Activated naive CD4-positive, alpha-beta T cell treated with anti-CD3 and anti-CD28 coated beads, Interleukin-2, amount 50 U/mL, for 24 hours (primary cell): ENCODE measurements around the gene PITPNC1.
"Not testable (repeated sequence)": the region's sequence is repeated elsewhere in the genome, so short reads cannot be mapped to it uniquely, and the experiment has no call there.

Experiments
- H3K27ac Mint-ChIP-seq: one replicate; pipeline ENCODE4 v1.8.0; 2021; ENCODE audit warnings: mild to moderate bottlenecking, mixed read lengths
- H3K27me3 Mint-ChIP-seq: one replicate; pipeline ENCODE4 v1.8.0; 2021; ENCODE audit warnings: mixed read lengths
- H3K36me3 Mint-ChIP-seq: one replicate; pipeline ENCODE4 v1.8.0; 2021; ENCODE audit warnings: mixed read lengths
- H3K4me1 Mint-ChIP-seq: one replicate; pipeline ENCODE4 v1.8.0; 2021; ENCODE audit warnings: mixed read lengths
- H3K4me3 Mint-ChIP-seq: one replicate; pipeline ENCODE4 v1.8.0; 2021; ENCODE audit warnings: mild to moderate bottlenecking, mixed read lengths
- H3K9me3 Mint-ChIP-seq: one replicate; pipeline ENCODE4 v1.8.0; 2021; ENCODE audit warnings: mixed read lengths

PITPNC1 gene

GRCh38 chr17:67606896-67607604 is 230.0 kb downstream of the PITPNC1 start:
- H3K36me3 Mint-ChIP-seq: peaks cover 6% of the 10 kb centered on the region
- H3K27me3 Mint-ChIP-seq: no peaks in the 10 kb centered on the region
- H3K4me3 Mint-ChIP-seq: no peak overlapping the region
- H3K9me3 Mint-ChIP-seq: no peaks in the 10 kb centered on the region
- no peak overlapping the region for H3K27ac Mint-ChIP-seq
- H3K4me1 Mint-ChIP-seq: peaks cover 30% of the 10 kb centered on the region

DNA sequence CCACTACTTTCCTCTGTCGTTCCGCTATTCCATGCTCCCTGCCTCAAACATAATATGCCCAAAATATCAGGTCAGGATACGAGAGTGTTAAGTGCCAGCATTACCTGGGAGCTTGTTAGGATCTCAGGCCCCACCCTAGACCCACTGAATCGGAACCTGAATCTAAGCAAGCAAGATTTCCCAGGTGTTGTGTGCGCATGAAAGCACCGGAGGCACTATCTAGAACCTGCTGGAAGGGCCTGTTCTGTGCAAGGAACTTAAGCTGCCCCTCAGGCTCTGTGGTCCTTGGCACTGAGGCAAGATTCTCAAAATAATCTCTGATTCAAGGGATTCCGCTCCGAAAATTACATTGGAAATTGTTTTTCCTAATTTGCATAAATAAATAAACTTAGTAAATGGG is 233.0 kb downstream of the PITPNC1 start:
- H3K27me3 Mint-ChIP-seq: no peaks in the 10 kb centered on the region
- H3K27ac Mint-ChIP-seq: peak overlapping the region; percentile 86
- peaks cover 29% of the 10 kb centered on the region for H3K4me1 Mint-ChIP-seq
- H3K4me3 Mint-ChIP-seq: no peak overlapping the region
- peaks cover 7% of the 10 kb centered on the region for H3K36me3 Mint-ChIP-seq
- H3K9me3 Mint-ChIP-seq: no peaks in the 10 kb centered on the region

- Mint-ChIP-seq H3K27ac (peak overlapping the region; percentile 62), H3K4me1 (peaks cover 23% of the 10 kb centered on the region), H3K36me3 (peaks cover 5% of the 10 kb centered on the region), H3K4me3 (no peak overlapping the region), H3K27me3 (no peaks in the 10 kb centered on the region), H3K9me3 (no peaks in the 10 kb centered on the region)
These were observed 236.9 kb downstream of the PITPNC1 start for GRCh38 chr17:67613961-67614360.

GRCh38 chr17:67615011-67615561 is 238.0 kb downstream of the PITPNC1 start:
- no peaks in the 10 kb centered on the region for H3K9me3 Mint-ChIP-seq
- H3K27ac Mint-ChIP-seq: peak overlapping the region; percentile 12
- no peak overlapping the region for H3K4me3 Mint-ChIP-seq
- peaks cover 19% of the 10 kb centered on the region for H3K4me1 Mint-ChIP-seq
- no peaks in the 10 kb centered on the region for H3K27me3 Mint-ChIP-seq
- H3K36me3 Mint-ChIP-seq: peaks cover 1% of the 10 kb centered on the region

GRCh38 chr17:67615736-67616135 is 238.7 kb downstream of the PITPNC1 start:
- Mint-ChIP-seq H3K27ac (peak overlapping the region; percentile 12), H3K4me3 (no peak overlapping the region), H3K36me3 (peaks cover 1% of the 10 kb centered on the region), H3K27me3 (no peaks in the 10 kb centered on the region), H3K4me1 (peaks cover 15% of the 10 kb centered on the region), H3K9me3 (no peaks in the 10 kb centered on the region)

DNA sequence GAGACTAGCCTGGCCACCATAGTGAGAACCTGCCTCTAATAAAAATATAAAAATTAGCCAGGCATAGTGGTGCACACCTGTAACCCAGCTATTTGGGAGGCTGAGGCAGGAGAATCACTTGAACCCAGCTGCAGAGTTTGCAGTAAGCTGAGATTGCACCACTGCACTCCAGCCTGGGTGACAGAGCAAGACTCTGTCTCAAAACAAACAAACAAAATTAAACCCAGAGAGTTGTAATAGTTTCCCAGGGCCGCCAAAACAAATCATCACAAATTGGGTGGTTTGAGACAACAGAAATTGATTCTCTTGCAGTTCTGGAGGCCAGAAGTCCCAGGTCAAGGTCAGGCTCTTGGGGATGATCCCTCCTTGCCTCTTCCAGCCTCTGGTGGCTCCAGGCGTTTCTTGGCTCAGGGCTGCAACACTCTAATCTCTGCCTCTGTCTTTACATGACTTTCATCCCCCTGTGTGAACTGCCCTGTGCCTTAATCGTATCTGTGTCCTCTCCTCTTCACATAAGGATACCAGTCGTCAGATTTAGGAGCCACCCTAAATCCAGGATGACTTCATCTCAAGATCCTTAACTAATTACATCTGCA is 240.3 kb downstream of the PITPNC1 start:
- Mint-ChIP-seq H3K36me3 (peaks cover 1% of the 10 kb centered on the region), H3K9me3 (no peaks in the 10 kb centered on the region), H3K4me1 (peaks cover 5% of the 10 kb centered on the region), H3K27ac (peak overlapping the region; percentile 63), H3K27me3 (no peaks in the 10 kb centered on the region), H3K4me3 (no peak overlapping the region)

DNA sequence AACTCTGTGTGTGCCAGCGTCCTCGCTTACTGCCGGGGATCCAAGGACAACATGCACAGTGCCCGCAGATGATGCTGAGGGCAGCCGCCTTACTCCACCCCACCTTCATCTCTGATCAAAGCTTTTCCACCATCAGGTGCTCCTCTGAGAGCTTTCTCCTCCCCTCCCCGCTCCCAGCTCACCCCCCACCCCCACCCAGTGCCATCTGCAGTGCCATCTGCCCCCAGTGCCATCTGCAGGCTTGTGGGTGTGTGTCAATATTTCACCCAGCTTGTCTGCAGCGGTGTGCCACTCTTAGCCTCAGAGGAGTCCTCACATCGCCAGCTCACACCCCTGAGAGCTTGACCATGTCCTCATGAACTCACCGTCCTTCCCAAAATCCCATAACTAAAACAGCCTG is 242.5 kb downstream of the PITPNC1 start:
- Mint-ChIP-seq H3K4me3 (no peak overlapping the region), H3K27me3 (no peaks in the 10 kb centered on the region), H3K4me1 (no peaks in the 10 kb centered on the region), H3K27ac (no peak overlapping the region), H3K9me3 (no peaks in the 10 kb centered on the region), H3K36me3 (no peaks in the 10 kb centered on the region)

DNA sequence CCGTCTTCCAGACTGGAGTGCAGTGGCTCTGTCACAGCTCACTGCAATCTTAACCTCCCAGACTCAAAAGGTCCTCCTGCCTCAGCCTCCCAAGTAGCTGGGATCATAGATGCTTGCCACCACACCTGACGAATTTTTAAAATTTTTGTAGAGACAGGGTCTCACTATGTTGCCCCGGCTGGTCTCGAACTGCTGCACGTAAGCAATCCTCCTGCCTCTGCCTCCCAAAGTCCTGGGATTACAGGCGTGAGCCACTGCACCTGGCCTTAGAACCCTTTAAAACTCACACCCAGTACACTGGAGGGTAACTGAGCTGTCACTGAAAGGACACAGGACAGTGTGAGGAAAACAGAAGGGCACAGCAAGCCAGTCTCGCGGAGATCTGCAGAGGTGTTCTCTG is 243.0 kb downstream of the PITPNC1 start:
- H3K36me3 Mint-ChIP-seq: no peaks in the 10 kb centered on the region
- no peaks in the 10 kb centered on the region for H3K27me3 Mint-ChIP-seq
- H3K4me3 Mint-ChIP-seq: no peak overlapping the region
- H3K27ac Mint-ChIP-seq: peak overlapping the region; percentile 32
- H3K4me1 Mint-ChIP-seq: no peaks in the 10 kb centered on the region
- no peaks in the 10 kb centered on the region for H3K9me3 Mint-ChIP-seq

GRCh38 chr17:67620636-67621035 is 243.6 kb downstream of the PITPNC1 start:
- Mint-ChIP-seq H3K4me1 (no peaks in the 10 kb centered on the region), H3K27ac (no peak overlapping the region), H3K4me3 (no peak overlapping the region), H3K27me3 (no peaks in the 10 kb centered on the region), H3K36me3 (no peaks in the 10 kb centered on the region), H3K9me3 (no peaks in the 10 kb centered on the region)

DNA sequence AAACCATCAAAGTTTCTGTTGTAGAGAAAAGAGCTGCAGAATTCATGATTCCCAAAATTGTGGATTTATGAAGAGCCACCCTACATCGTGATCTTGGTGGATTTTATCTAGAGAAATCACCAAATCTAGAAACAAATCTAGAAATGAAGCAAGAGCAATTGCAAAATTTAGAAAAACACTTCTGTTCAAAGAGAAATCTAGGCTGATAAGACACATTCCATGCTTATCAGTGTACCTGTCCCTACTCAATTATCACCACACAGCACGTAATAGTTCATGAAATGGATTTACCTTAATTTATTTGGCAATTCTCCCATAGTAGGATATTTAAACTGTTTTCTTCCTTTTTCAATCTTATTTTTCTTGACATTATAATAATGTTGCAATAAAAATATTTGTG is 246.7 kb downstream of the PITPNC1 start:
- peaks cover 1% of the 10 kb centered on the region for H3K36me3 Mint-ChIP-seq
- H3K27ac Mint-ChIP-seq: peak overlapping the region; percentile 17
- H3K4me1 Mint-ChIP-seq: peaks cover 1% of the 10 kb centered on the region
- H3K9me3 Mint-ChIP-seq: no peaks in the 10 kb centered on the region
- H3K4me3 Mint-ChIP-seq: no peak overlapping the region
- H3K27me3 Mint-ChIP-seq: no peaks in the 10 kb centered on the region

GRCh38 chr17:67624886-67625656 is 248.0 kb downstream of the PITPNC1 start:
- peaks cover 4% of the 10 kb centered on the region for H3K4me1 Mint-ChIP-seq
- peak overlapping the region; percentile 2 for H3K27ac Mint-ChIP-seq
- peaks cover 1% of the 10 kb centered on the region for H3K36me3 Mint-ChIP-seq
- no peak overlapping the region for H3K4me3 Mint-ChIP-seq
- no peaks in the 10 kb centered on the region for H3K9me3 Mint-ChIP-seq
- H3K27me3 Mint-ChIP-seq: no peaks in the 10 kb centered on the region

GRCh38 chr17:67625971-67626370 is 248.9 kb downstream of the PITPNC1 start:
- Mint-ChIP-seq H3K4me3 (no peak overlapping the region), H3K9me3 (no peaks in the 10 kb centered on the region), H3K36me3 (peaks cover 1% of the 10 kb centered on the region), H3K27me3 (no peaks in the 10 kb centered on the region), H3K4me1 (peaks cover 4% of the 10 kb centered on the region), H3K27ac (no peak overlapping the region)

DNA sequence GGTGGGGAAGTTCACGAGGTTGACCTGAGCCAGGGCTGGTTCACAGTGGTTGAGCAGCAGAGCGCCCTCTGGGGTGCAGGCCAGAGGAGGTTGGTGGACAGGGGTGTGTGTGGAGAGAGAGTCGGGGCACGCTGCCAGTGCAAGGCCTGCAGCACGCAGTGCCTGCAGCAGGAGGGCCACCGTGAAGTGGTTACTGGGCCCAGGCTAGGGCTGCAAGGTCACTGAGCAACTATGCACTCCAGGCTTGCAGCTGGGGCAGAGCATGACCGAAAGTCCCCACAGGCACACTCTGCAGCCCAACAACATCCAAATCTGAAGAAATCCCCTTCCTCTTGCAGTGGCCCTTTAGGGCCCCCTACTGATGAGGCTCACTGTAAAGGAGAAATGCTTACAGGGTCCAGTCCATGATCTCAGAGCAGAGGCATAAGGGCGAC is 251.5 kb downstream of the PITPNC1 start:
- Mint-ChIP-seq H3K36me3 (peaks cover 5% of the 10 kb centered on the region), H3K4me1 (peaks cover 4% of the 10 kb centered on the region), H3K4me3 (no peak overlapping the region), H3K27me3 (no peaks in the 10 kb centered on the region), H3K9me3 (no peaks in the 10 kb centered on the region), H3K27ac (no peak overlapping the region)

DNA sequence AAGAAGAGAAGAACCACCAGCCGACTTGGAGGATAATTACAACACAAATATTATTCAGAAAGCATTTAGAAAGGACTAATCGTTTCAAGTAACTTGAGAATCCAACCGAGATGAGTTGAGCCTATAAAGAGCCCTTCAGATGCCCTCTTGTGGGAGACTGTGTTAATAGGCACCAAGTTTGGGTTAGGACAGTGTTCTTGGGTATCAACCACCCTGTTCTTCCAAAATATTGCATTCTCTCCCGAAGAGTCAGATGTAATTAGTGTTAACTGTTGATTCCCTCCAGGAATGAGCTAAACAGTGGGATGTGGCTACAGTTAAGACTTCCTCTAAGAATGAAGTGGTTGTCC is 252.9 kb downstream of the PITPNC1 start:
- H3K36me3 Mint-ChIP-seq: peaks cover 7% of the 10 kb centered on the region
- no peaks in the 10 kb centered on the region for H3K27me3 Mint-ChIP-seq
- H3K4me1 Mint-ChIP-seq: peaks cover 8% of the 10 kb centered on the region
- no peak overlapping the region for H3K4me3 Mint-ChIP-seq
- no peaks in the 10 kb centered on the region for H3K9me3 Mint-ChIP-seq
- H3K27ac Mint-ChIP-seq: peak overlapping the region; percentile 35

DNA sequence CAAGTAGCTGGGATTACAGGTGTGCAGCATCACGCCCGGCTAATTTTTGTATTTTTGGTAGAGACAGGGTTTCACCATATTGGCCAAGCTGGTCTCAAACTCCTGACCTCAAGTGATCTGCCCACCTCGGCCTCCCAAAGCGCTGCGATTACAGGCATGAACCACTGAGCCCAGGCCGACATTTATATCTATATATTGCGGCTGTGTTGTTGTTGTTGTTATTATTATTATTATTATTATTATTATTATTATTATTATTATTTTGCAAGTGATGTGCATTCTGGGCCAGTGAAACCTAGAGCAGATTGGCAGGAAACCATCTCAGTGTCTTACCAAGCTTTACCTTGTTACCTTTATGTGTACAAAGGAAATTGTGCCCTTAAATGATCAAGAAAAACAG is 253.8 kb downstream of the PITPNC1 start:
- Mint-ChIP-seq H3K4me1 (peaks cover 15% of the 10 kb centered on the region), H3K36me3 (peaks cover 13% of the 10 kb centered on the region)
- not testable (repeated sequence) for H3K9me3 Mint-ChIP-seq, H3K27me3 Mint-ChIP-seq, H3K4me3 Mint-ChIP-seq, H3K27ac Mint-ChIP-seq

- no peaks in the 10 kb centered on the region for H3K27me3 Mint-ChIP-seq
- H3K36me3 Mint-ChIP-seq: peaks cover 12% of the 10 kb centered on the region
- H3K9me3 Mint-ChIP-seq: no peaks in the 10 kb centered on the region
- no peak overlapping the region for H3K4me3 Mint-ChIP-seq
- peak overlapping the region; percentile 14 for H3K27ac Mint-ChIP-seq
- H3K4me1 Mint-ChIP-seq: peaks cover 15% of the 10 kb centered on the region
These were observed 255.1 kb downstream of the PITPNC1 start for GRCh38 chr17:67632141-67632540.
